ACC112 (cell line): Measurements from ENCODE around the gene MYBPC1.

Source experiments
- H2AFZ ChIP-seq: fragments of 200-600 bp; sonication (generic); one replicate; pipeline ENCODE4 v1.6.0; 2017; ENCODE audit warnings: antibody characterized with exemption, low read length; ENCODE audit not compliant: unreplicated experiment
- H3K27ac ChIP-seq: fragments of 200-600 bp; sonication (generic); 2 replicates; pipeline ENCODE4 v1.5.1; 2014; ENCODE audit warnings: low read depth, mild to moderate bottlenecking, antibody characterized with exemption, low read length, moderate library complexity
- H3K27me3 ChIP-seq: fragments of 200-600 bp; sonication (generic); 2 replicates; pipeline ENCODE4 v1.6.1; 2014; ENCODE audit warnings: mild to moderate bottlenecking, antibody characterized with exemption, low read length, moderate library complexity, mixed read lengths; ENCODE audit not compliant: insufficient read depth
- H3K36me3 ChIP-seq: fragments of 200-600 bp; sonication (generic); 2 replicates; pipeline ENCODE4 v1.6.1; 2016; ENCODE audit warnings: mild to moderate bottlenecking, antibody characterized with exemption, low read length, moderate library complexity, mixed read lengths; ENCODE audit not compliant: insufficient read depth
- H3K4me1 ChIP-seq: fragments of 200-600 bp; sonication (generic); one replicate; pipeline ENCODE4 v1.6.1; 2016; ENCODE audit warnings: low read length, mixed read lengths; ENCODE audit not compliant: insufficient read depth, unreplicated experiment, control insufficient read depth
- H3K4me3 ChIP-seq: fragments of 200-600 bp; sonication (generic); 2 replicates; pipeline ENCODE4 v1.5.1; 2014; ENCODE audit warnings: mild to moderate bottlenecking, low read depth, low read length
- H3K79me2 ChIP-seq: fragments of 200-600 bp; sonication (generic); one replicate; pipeline ENCODE4 v1.6.0; 2016; ENCODE audit warnings: low read length; ENCODE audit not compliant: control insufficient read depth, unreplicated experiment, insufficient read depth

Gene MYBPC1

GRCh38 chr12:101599311-101599710 is 4.5 kb downstream of the MYBPC1 start:
- Histone ChIP-seq H2AFZ (no peak overlapping the region), H3K36me3 (no peaks in the 10 kb centered on the region), H3K27me3 (peaks cover 3% of the 10 kb centered on the region), H3K79me2 (no peaks in the 10 kb centered on the region), H3K4me3 (no peak overlapping the region), H3K4me1 (no peaks in the 10 kb centered on the region), H3K27ac (no peak overlapping the region)

- peaks cover 3% of the 10 kb centered on the region for H3K27me3 ChIP-seq
- H3K36me3 ChIP-seq = no peaks in the 10 kb centered on the region
- no peaks in the 10 kb centered on the region for H3K4me1 ChIP-seq
- no peaks in the 10 kb centered on the region for H3K79me2 ChIP-seq
- H3K27ac ChIP-seq = no peak overlapping the region
- no peak overlapping the region for H2AFZ ChIP-seq
- no peak overlapping the region for H3K4me3 ChIP-seq
Measured at GRCh38 chr12:101599771-101600484, 5.2 kb downstream of the MYBPC1 start.

GRCh38 chr12:101604132-101604531 is 9.4 kb downstream of the MYBPC1 start:
- no peaks in the 10 kb centered on the region for H3K4me1 ChIP-seq
- no peak overlapping the region for H3K27ac ChIP-seq
- no peaks in the 10 kb centered on the region for H3K36me3 ChIP-seq
- peaks cover 13% of the 10 kb centered on the region for H3K27me3 ChIP-seq
- H3K79me2 ChIP-seq = no peaks in the 10 kb centered on the region
- H2AFZ ChIP-seq = no peak overlapping the region
- no peak overlapping the region for H3K4me3 ChIP-seq

- Histone ChIP-seq H3K27ac (no peak overlapping the region), H3K36me3 (no peaks in the 10 kb centered on the region), H2AFZ (no peak overlapping the region), H3K4me1 (no peaks in the 10 kb centered on the region), H3K4me3 (no peak overlapping the region), H3K79me2 (no peaks in the 10 kb centered on the region), H3K27me3 (peaks cover 26% of the 10 kb centered on the region)
Measured at GRCh38 chr12:101607894-101608293, 13.1 kb downstream of the MYBPC1 start.

- Histone ChIP-seq H3K4me3 (no peak overlapping the region), H3K36me3 (no peaks in the 10 kb centered on the region), H3K79me2 (no peaks in the 10 kb centered on the region), H3K27ac (no peak overlapping the region), H3K4me1 (no peaks in the 10 kb centered on the region), H2AFZ (no peak overlapping the region), H3K27me3 (peaks cover 26% of the 10 kb centered on the region)
Measured at GRCh38 chr12:101608301-101609133, 13.7 kb downstream of the MYBPC1 start.

- no peak overlapping the region for H2AFZ ChIP-seq
- H3K36me3 ChIP-seq = no peaks in the 10 kb centered on the region
- H3K27ac ChIP-seq = no peak overlapping the region
- no peaks in the 10 kb centered on the region for H3K4me1 ChIP-seq
- H3K79me2 ChIP-seq = no peaks in the 10 kb centered on the region
- H3K27me3 ChIP-seq = peaks cover 26% of the 10 kb centered on the region
- no peak overlapping the region for H3K4me3 ChIP-seq
Measured at GRCh38 chr12:101609198-101609597, 14.4 kb downstream of the MYBPC1 start.

- H3K36me3 ChIP-seq = no peaks in the 10 kb centered on the region
- H3K79me2 ChIP-seq = no peaks in the 10 kb centered on the region
- no peak overlapping the region for H2AFZ ChIP-seq
- peaks cover 11% of the 10 kb centered on the region for H3K4me1 ChIP-seq
- H3K27me3 ChIP-seq = peaks cover 26% of the 10 kb centered on the region
- H3K4me3 ChIP-seq = no peak overlapping the region
- H3K27ac ChIP-seq = no peak overlapping the region
Measured at GRCh38 chr12:101612160-101612916, 17.6 kb downstream of the MYBPC1 start.

GRCh38 chr12:101616027-101616494 is 21.3 kb downstream of the MYBPC1 start:
- H3K79me2 ChIP-seq = no peaks in the 10 kb centered on the region
- peak overlapping the region; percentile 42; the same call in 1 of the 2 replicates for H3K4me3 ChIP-seq
- no peaks in the 10 kb centered on the region; the same call in 1 of the 2 replicates for H3K27me3 ChIP-seq
- H3K4me1 ChIP-seq = peaks cover 18% of the 10 kb centered on the region
- peak overlapping the region; percentile 57 for H3K27ac ChIP-seq
- H3K36me3 ChIP-seq = no peaks in the 10 kb centered on the region
- H2AFZ ChIP-seq = peak overlapping the region; percentile 31

GRCh38 chr12:101619026-101619786 is 24.4 kb downstream of the MYBPC1 start:
- Histone ChIP-seq H3K27me3 (no peaks in the 10 kb centered on the region; the same call in 1 of the 2 replicates), H3K36me3 (no peaks in the 10 kb centered on the region), H2AFZ (no peak overlapping the region), H3K79me2 (no peaks in the 10 kb centered on the region), H3K27ac (no peak overlapping the region), H3K4me1 (peaks cover 18% of the 10 kb centered on the region), H3K4me3 (no peak overlapping the region)
